HepG2 (cell line): Measurements from ENCODE around the gene CUL7. TPM values are rescaled to one million over a fixed set of nuclear protein-coding genes. Genes with fewer than 3 reads are reported as not detected.
A peak's percentile ranks its signal among the peaks of the same experiment; 100 is the strongest.

Source experiments
- AGO1 ChIP-seq: fragments of 200-400 bp; formaldehyde crosslinking; IDR thresholded peaks from 2 replicates; pipeline ENCODE4 v1.6.1; 2017; ENCODE audit warnings: mild to moderate bottlenecking, low read depth, low read length, moderate library complexity; ENCODE audit not compliant: poor library complexity, severe bottlenecking
- ATRX ChIP-seq: sonication (generic); formaldehyde crosslinking; IDR thresholded peaks from 2 replicates; pipeline ENCODE4 v1.4.0; 2020; ENCODE audit warnings: missing genetic modification reagents, borderline replicate concordance
- CAMTA2 ChIP-seq: sonication (generic); formaldehyde crosslinking; IDR thresholded peaks from 2 replicates; pipeline ENCODE4 v1.4.0; 2020; ENCODE audit warnings: mild to moderate bottlenecking, missing genetic modification reagents, borderline replicate concordance
- EEA1 ChIP-seq: sonication (generic); formaldehyde crosslinking; IDR thresholded peaks from 2 replicates; pipeline ENCODE4 v1.5.1; 2020; ENCODE audit warnings: mild to moderate bottlenecking, missing genetic modification reagents, borderline replicate concordance
- HMGXB3 ChIP-seq: sonication (generic); formaldehyde crosslinking; IDR thresholded peaks from 2 replicates; pipeline ENCODE4 v1.4.0; 2020; ENCODE audit warnings: missing genetic modification reagents, borderline replicate concordance
- KDM3A ChIP-seq: IDR thresholded peaks from 2 replicates; pipeline ENCODE4 v1.6.1; 2018; ENCODE audit warnings: low read depth, missing compliant biosample characterization
- NFRKB ChIP-seq: fragments of 450-650 bp; IDR thresholded peaks from 2 replicates; pipeline ENCODE4 v1.6.1; 2017
- NFYB ChIP-seq: sonication (generic); formaldehyde crosslinking; IDR thresholded peaks from 2 replicates; pipeline ENCODE4 v1.4.0; 2020; ENCODE audit warnings: missing genetic modification reagents
- NR2F6 ChIP-seq, 2 experiments: IDR thresholded peaks; 2 replicates each; pipeline ENCODE4 v1.6.1; 2016; ENCODE audit warnings: antibody characterized with exemption in 1 of 2, mild to moderate bottlenecking in 1 of 2
- SALL2 ChIP-seq: sonication (generic); formaldehyde crosslinking; IDR thresholded peaks from 2 replicates; pipeline ENCODE4 v1.8.1; 2023; ENCODE audit warnings: mild to moderate bottlenecking, missing genetic modification reagents, inconsistent platforms
- SOX6 ChIP-seq, 2 experiments: fragments of 450-650 bp in 1 of 2; sonication (generic) in 1 of 2; formaldehyde crosslinking in 1 of 2; IDR thresholded peaks; 2 replicates each; pipeline versions ENCODE4 v1.4.0 to v1.6.1; 2017 to 2020; ENCODE audit warnings: antibody characterized with exemption in 1 of 2, mild to moderate bottlenecking in 1 of 2, missing genetic modification reagents in 1 of 2
- ZC3H13 ChIP-seq: sonication (generic); formaldehyde crosslinking; IDR thresholded peaks from 2 replicates; pipeline ENCODE4 v1.8.1; 2023; ENCODE audit warnings: mild to moderate bottlenecking, missing genetic modification reagents, moderate library complexity
- ZNF12 ChIP-seq: sonication (generic); formaldehyde crosslinking; IDR thresholded peaks from 2 replicates; pipeline ENCODE4 v1.5.0; 2020; ENCODE audit warnings: missing genetic modification reagents
- ZNF256 ChIP-seq: sonication (generic); formaldehyde crosslinking; conservative IDR thresholded peaks from 2 replicates; pipeline ENCODE4 v1.4.0; 2020; ENCODE audit warnings: missing genetic modification reagents
- ZNF264 ChIP-seq: sonication (generic); formaldehyde crosslinking; IDR thresholded peaks from 2 replicates; pipeline ENCODE4 v1.4.0; 2020; ENCODE audit warnings: missing genetic modification reagents
- ZNF333 ChIP-seq: sonication (generic); formaldehyde crosslinking; IDR thresholded peaks from 2 replicates; pipeline ENCODE4 v1.4.0; 2020; ENCODE audit warnings: mild to moderate bottlenecking, missing genetic modification reagents, borderline replicate concordance
- ZNF552 ChIP-seq: sonication (generic); formaldehyde crosslinking; IDR thresholded peaks from 2 replicates; pipeline ENCODE4 v1.9.0; 2022; ENCODE audit warnings: missing genetic modification reagents, mild to moderate bottlenecking, borderline replicate concordance
- ZNF607 ChIP-seq: sonication (generic); formaldehyde crosslinking; IDR thresholded peaks from 2 replicates; pipeline ENCODE4 v1.5.1; 2020; ENCODE audit warnings: missing genetic modification reagents, mild to moderate bottlenecking, borderline replicate concordance
- ZNF720 ChIP-seq: sonication (generic); formaldehyde crosslinking; IDR thresholded peaks from 2 replicates; pipeline ENCODE4 v1.4.0; 2020; ENCODE audit warnings: missing genetic modification reagents
- ZNF780A ChIP-seq: sonication (generic); formaldehyde crosslinking; IDR thresholded peaks from 2 replicates; pipeline ENCODE4 v1.8.0; 2022; ENCODE audit warnings: mild to moderate bottlenecking, missing genetic modification reagents, moderate library complexity
- polyA plus RNA-seq, 8 experiments: library from polyadenylated mRNA; depleted of rRNA in 3 of 8; stranded (reverse) in 7 of 8; unstranded in 1 of 8; fragments of >200 nt; fragmentation: Illumina TruSeq in 4 of 8; extraction: Trizol in 4 of 8; gene quantifications; 2 replicates each; pipeline versions ENCODE4 v1.2.1 to v1.2.3, GENCODE V29; 2011 to 2016; ENCODE audit warnings: low read depth in 4 of 8, missing spikeins in 1 of 8, mixed read lengths in 1 of 8; ENCODE audit not compliant: insufficient read depth in 1 of 8
- total RNA-seq, 5 experiments: library from RNA; depleted of rRNA; stranded (reverse); fragments of >200 nt; fragmentation: Illumina TruSeq; extraction: Trizol; gene quantifications; 2 replicates each; pipeline ENCODE4 v1.2.3, GENCODE V29; 2016; ENCODE audit warnings: low read depth in 1 of 5
- TF ChIP-seq, protein P1 (sequence below): IDR thresholded peaks from 2 replicates; pipeline ENCODE4 v1.4.0; 2020; ENCODE audit warnings: mild to moderate bottlenecking, missing genetic modification reagents

CUL7 gene
- total and polyA plus RNA-seq, 2 of the 13 experiments (the other 11 are each of a cell fraction or from before 2014, with no cell fraction given): 32.0 to 60.7 TPM

- TF ChIP-seq SALL2 (CRISPR knock-in tag) (peak; percentile 98), CAMTA2 (CRISPR knock-in tag) (0 out of 2 replicates have a peak, but pooled peaks have one; percentile 67), ZC3H13 (peak; percentile 95), HMGXB3 (CRISPR knock-in tag) (peak; percentile 88; the same call in 1 of the 2 replicates), ZNF552 (CRISPR knock-in tag) (peak; percentile 77; the same call in 1 of the 2 replicates), ZNF607 (CRISPR knock-in tag) (peak; percentile 94), NFYB (CRISPR knock-in tag) (peak; percentile 57; the same call in 1 of the 2 replicates), ZNF720 (CRISPR knock-in tag) (0 out of 2 replicates have a peak, but pooled peaks have one; percentile 33), AGO1 (peak; percentile 98), ZNF333 (CRISPR knock-in tag) (no peak; the same call in 1 of the 2 replicates), KDM3A (CRISPR knock-in tag) (peak; percentile 95), SOX6 (IDR thresholded peaks at IDR 0.05) (no peak), SOX6 (CRISPR knock-in tag; IDR thresholded peaks at IDR 0.05) (peak; percentile 72; the same call in 1 of the 2 replicates), ATRX (CRISPR knock-in tag) (no peak), ZNF264 (CRISPR knock-in tag) (peak; percentile 81; the same call in 1 of the 2 replicates), ZNF256 (CRISPR knock-in tag) (no peak), ZNF780A (CRISPR knock-in tag) (0 out of 2 replicates have a peak, but pooled peaks have one; percentile 22), NFRKB (no peak), NR2F6 (IDR thresholded peaks at IDR 0.05) (no peak), NR2F6 (CRISPR knock-in tag; IDR thresholded peaks at IDR 0.05) (peak; percentile 62), EEA1 (CRISPR knock-in tag) (0 out of 2 replicates have a peak, but pooled peaks have one; percentile 38), ZNF12 (CRISPR knock-in tag) (no peak)
- TF ChIP-seq, protein P1, sequence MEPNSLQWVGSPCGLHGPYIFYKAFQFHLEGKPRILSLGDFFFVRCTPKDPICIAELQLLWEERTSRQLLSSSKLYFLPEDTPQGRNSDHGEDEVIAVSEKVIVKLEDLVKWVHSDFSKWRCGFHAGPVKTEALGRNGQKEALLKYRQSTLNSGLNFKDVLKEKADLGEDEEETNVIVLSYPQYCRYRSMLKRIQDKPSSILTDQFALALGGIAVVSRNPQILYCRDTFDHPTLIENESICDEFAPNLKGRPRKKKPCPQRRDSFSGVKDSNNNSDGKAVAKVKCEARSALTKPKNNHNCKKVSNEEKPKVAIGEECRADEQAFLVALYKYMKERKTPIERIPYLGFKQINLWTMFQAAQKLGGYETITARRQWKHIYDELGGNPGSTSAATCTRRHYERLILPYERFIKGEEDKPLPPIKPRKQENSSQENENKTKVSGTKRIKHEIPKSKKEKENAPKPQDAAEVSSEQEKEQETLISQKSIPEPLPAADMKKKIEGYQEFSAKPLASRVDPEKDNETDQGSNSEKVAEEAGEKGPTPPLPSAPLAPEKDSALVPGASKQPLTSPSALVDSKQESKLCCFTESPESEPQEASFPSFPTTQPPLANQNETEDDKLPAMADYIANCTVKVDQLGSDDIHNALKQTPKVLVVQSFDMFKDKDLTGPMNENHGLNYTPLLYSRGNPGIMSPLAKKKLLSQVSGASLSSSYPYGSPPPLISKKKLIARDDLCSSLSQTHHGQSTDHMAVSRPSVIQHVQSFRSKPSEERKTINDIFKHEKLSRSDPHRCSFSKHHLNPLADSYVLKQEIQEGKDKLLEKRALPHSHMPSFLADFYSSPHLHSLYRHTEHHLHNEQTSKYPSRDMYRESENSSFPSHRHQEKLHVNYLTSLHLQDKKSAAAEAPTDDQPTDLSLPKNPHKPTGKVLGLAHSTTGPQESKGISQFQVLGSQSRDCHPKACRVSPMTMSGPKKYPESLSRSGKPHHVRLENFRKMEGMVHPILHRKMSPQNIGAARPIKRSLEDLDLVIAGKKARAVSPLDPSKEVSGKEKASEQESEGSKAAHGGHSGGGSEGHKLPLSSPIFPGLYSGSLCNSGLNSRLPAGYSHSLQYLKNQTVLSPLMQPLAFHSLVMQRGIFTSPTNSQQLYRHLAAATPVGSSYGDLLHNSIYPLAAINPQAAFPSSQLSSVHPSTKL: peak; percentile 77; the same call in 1 of the 2 replicates
These were observed at the start of gene CUL7 (continued) for GRCh38 chr6:43053545-43054205.
